ENCODE measurements around the gene CCDC85C.

The CCDC85C gene

GRCh38 chr14:99459481-99460100, 144.4 kb downstream of the CCDC85C start:
- peaks cover 65% of the 10 kb centered on the region for H3K36me3 ChIP-seq (ENCODE audit: insufficient read depth, low read length)
- H2AFZ ChIP-seq (ENCODE audit: low read depth, low read length): no peak overlapping the region
- H3K4me1 ChIP-seq (ENCODE audit: insufficient read depth, low read length): peaks cover 7% of the 10 kb centered on the region
- no peaks in the 10 kb centered on the region for H3K27me3 ChIP-seq (ENCODE audit: insufficient read depth, low read length)
- no peak overlapping the region for H3K4me3 ChIP-seq (ENCODE audit: low read length)
- H3K9me3 ChIP-seq (ENCODE audit: low read length): no peaks in the 10 kb centered on the region

DNA sequence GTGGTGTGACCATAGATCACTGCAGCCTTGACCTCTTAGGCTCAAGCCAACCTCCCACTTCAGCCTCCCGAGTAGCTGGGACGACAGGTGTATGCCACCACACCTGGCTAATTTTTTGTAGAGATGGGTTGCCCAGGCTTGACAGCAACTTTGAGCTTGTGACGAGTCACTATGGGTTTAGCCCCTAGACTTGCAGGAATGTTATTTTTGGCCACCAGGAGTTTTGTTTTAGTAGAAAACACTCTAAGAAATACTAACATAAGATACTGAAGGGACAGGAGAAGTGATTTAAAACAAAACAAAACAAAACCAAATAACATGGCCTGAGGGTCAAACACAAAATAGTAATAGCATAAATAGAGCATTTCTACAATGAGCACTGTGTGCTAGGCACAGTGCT, 149.8 kb downstream of the CCDC85C start:
- Histone ChIP-seq H3K36me3 (ENCODE audit: insufficient read depth, low read length) (peaks cover 46% of the 10 kb centered on the region), H3K4me3 (ENCODE audit: low read length) (no peak overlapping the region), H3K9me3 (ENCODE audit: low read length) (no peaks in the 10 kb centered on the region), H2AFZ (ENCODE audit: low read depth, low read length) (no peak overlapping the region), H3K4me1 (ENCODE audit: insufficient read depth, low read length) (no peaks in the 10 kb centered on the region), H3K27me3 (ENCODE audit: insufficient read depth, low read length) (no peaks in the 10 kb centered on the region)

DNA sequence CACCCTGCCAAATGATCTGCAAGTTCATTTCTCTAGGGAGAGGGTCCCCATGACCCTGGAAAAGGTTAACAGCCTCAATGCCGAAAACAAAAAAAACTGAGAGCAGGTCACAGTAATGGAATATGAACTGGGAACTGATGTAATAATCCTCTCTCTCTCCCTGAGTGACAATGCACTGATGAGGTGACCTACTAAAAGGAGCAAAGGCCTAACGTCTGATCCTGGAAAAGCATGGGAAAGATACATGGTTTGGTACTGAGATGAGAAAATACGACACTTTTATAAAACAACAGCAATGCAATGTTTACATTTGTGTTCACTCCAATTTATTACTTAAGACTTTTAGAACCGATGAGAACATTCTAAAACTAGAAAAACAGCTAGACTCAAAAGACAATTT, 151.0 kb downstream of the CCDC85C start:
- peaks cover 49% of the 10 kb centered on the region for H3K36me3 ChIP-seq (ENCODE audit: insufficient read depth, low read length)

DNA sequence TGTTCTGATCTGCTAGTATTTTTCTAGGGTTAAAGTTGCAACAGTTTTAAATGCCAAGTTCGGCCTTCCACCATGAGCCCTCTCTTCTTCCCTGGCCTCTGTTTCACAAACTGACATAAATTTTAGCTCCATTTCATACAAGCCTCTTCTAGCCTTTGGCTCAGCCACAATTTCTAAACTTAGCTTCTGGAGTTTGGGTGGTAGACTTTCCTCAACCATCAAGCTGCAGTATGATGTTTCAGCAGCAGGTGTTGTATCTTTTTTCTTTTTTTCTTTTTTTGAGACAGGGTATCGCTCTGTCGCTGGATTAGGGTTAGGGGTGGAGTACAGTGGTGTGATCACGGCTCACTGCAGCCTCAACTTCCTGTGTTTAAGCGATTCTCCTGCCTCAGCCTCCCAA, 152.8 kb downstream of the CCDC85C start:
- Histone ChIP-seq H2AFZ (ENCODE audit: low read depth, low read length) (no peak overlapping the region), H3K27me3 (ENCODE audit: insufficient read depth, low read length) (no peaks in the 10 kb centered on the region), H3K36me3 (ENCODE audit: insufficient read depth, low read length) (peaks cover 44% of the 10 kb centered on the region), H3K9me3 (ENCODE audit: low read length) (no peaks in the 10 kb centered on the region), H3K4me1 (ENCODE audit: insufficient read depth, low read length) (no peaks in the 10 kb centered on the region), H3K4me3 (ENCODE audit: low read length) (no peak overlapping the region)

More for the DNA sequence above, 151.0 kb downstream of the CCDC85C start:
- no peaks in the 10 kb centered on the region for H3K9me3 ChIP-seq (ENCODE audit: low read length)
- no peak overlapping the region for H3K4me3 ChIP-seq (ENCODE audit: low read length)
- no peak overlapping the region for H2AFZ ChIP-seq (ENCODE audit: low read depth, low read length)
- H3K4me1 ChIP-seq (ENCODE audit: insufficient read depth, low read length): no peaks in the 10 kb centered on the region
- H3K27me3 ChIP-seq (ENCODE audit: insufficient read depth, low read length): no peaks in the 10 kb centered on the region

GRCh38 chr14:99450266-99450665, 153.7 kb downstream of the CCDC85C start:
- H3K36me3 ChIP-seq (ENCODE audit: insufficient read depth, low read length): peaks cover 42% of the 10 kb centered on the region
- H3K27me3 ChIP-seq (ENCODE audit: insufficient read depth, low read length): no peaks in the 10 kb centered on the region

More at GRCh38 chr14:99450266-99450665, 153.7 kb downstream of the CCDC85C start:
- H3K4me1 ChIP-seq (ENCODE audit: insufficient read depth, low read length): no peaks in the 10 kb centered on the region
- no peak overlapping the region for H3K4me3 ChIP-seq (ENCODE audit: low read length)
- no peaks in the 10 kb centered on the region for H3K9me3 ChIP-seq (ENCODE audit: low read length)
- H2AFZ ChIP-seq (ENCODE audit: low read depth, low read length): no peak overlapping the region
